Smooth muscle cell (in vitro differentiated cells): ENCODE results near the gene C19orf33. TPM values are rescaled to one million over a fixed set of nuclear protein-coding genes. Genes with fewer than 3 reads are reported as not detected.

ENCODE experiments used
- DNase-seq: peaks from one replicate; lab custom pipeline; 2025; ENCODE audit not compliant: unreplicated experiment; lab: John Stamatoyannopoulos, UW
- H2AFZ ChIP-seq: fragments of 200-600 bp; sonication (generic); 2 replicates; pipeline ENCODE4 v1.6.0; 2016; ENCODE audit warnings: antibody characterized with exemption, low read depth, mild to moderate bottlenecking
- H3F3A ChIP-seq: fragments of 200-600 bp; sonication (generic); 2 replicates; pipeline ENCODE4 v1.6.0; 2017; ENCODE audit warnings: antibody characterized with exemption, low read depth
- H3K27ac ChIP-seq: fragments of 200-600 bp; sonication (generic); 2 replicates; pipeline ENCODE4 v1.5.1; 2016; ENCODE audit warnings: low read depth, mild to moderate bottlenecking
- H3K27me3 ChIP-seq: fragments of 200-600 bp; sonication (generic); 2 replicates; pipeline ENCODE4 v1.6.1; 2016; ENCODE audit warnings: low read depth, mild to moderate bottlenecking
- H3K36me3 ChIP-seq: fragments of 200-600 bp; sonication (generic); 2 replicates; pipeline ENCODE4 v1.5.1; 2016; ENCODE audit warnings: low read depth
- H3K4me1 ChIP-seq: fragments of 200-600 bp; sonication (generic); 2 replicates; pipeline ENCODE4 v1.5.1; 2016; ENCODE audit warnings: low read depth
- H3K4me2 ChIP-seq: fragments of 200-600 bp; sonication (generic); 2 replicates; pipeline ENCODE4 v1.6.0; 2016; ENCODE audit warnings: mild to moderate bottlenecking
- H3K4me3 ChIP-seq: fragments of 200-600 bp; sonication (generic); 2 replicates; pipeline ENCODE4 v1.5.1; 2016; ENCODE audit warnings: mild to moderate bottlenecking
- H3K79me2 ChIP-seq: fragments of 200-600 bp; sonication (generic); 2 replicates; pipeline ENCODE4 v1.6.0; 2016; ENCODE audit warnings: low read depth, mild to moderate bottlenecking
- H3K9ac ChIP-seq: fragments of 200-600 bp; sonication (generic); 2 replicates; pipeline ENCODE4 v1.6.0; 2016; ENCODE audit warnings: low read depth
- H3K9me3 ChIP-seq: fragments of 200-600 bp; sonication (generic); replicated peaks from 2 replicates; pipeline ENCODE4 v1.5.1; 2016; ENCODE audit warnings: low read depth
- H4K20me1 ChIP-seq: fragments of 200-600 bp; sonication (generic); 2 replicates; pipeline ENCODE4 v1.6.0; 2016; ENCODE audit warnings: low read depth
- WGBS: methylation state at CpG from one replicate; pipeline ENCODE4 v1.1.7; 2016; ENCODE audit warnings: low lambda C conversion rate; 5-methylcytosine and 5-hydroxymethylcytosine counted together
- polyA plus RNA-seq: library from polyadenylated mRNA; unstranded; fragments of >200 nt; fragmentation: Nextera tagmentation; extraction: Ambion mirVana; gene quantifications from 2 replicates; pipeline ENCODE4 v1.2.1, GENCODE V29; 2016
- total RNA-seq: library from RNA; depleted of rRNA; stranded (reverse); fragments of >200 nt; gene quantifications from 2 replicates; pipeline ENCODE4 v1.2.3, GENCODE V29; 2014
- TF ChIP-seq, protein P1 (sequence below): fragments of 200-600 bp; sonication (generic); IDR thresholded peaks from 2 replicates; pipeline ENCODE4 v1.5.1; 2017; ENCODE audit warnings: borderline replicate concordance, mild to moderate bottlenecking, antibody characterized with exemption; ENCODE audit not compliant: insufficient read depth, poor library complexity, severe bottlenecking

Gene C19orf33
- total and polyA plus RNA-seq, 2 experiments from 2014 or later, result 22.1 to 136 TPM

GRCh38 chr19:38304866-38305429 is 897 bp downstream of the C19orf33 start:
- TF ChIP-seq, protein P1, sequence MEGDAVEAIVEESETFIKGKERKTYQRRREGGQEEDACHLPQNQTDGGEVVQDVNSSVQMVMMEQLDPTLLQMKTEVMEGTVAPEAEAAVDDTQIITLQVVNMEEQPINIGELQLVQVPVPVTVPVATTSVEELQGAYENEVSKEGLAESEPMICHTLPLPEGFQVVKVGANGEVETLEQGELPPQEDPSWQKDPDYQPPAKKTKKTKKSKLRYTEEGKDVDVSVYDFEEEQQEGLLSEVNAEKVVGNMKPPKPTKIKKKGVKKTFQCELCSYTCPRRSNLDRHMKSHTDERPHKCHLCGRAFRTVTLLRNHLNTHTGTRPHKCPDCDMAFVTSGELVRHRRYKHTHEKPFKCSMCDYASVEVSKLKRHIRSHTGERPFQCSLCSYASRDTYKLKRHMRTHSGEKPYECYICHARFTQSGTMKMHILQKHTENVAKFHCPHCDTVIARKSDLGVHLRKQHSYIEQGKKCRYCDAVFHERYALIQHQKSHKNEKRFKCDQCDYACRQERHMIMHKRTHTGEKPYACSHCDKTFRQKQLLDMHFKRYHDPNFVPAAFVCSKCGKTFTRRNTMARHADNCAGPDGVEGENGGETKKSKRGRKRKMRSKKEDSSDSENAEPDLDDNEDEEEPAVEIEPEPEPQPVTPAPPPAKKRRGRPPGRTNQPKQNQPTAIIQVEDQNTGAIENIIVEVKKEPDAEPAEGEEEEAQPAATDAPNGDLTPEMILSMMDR, result no peak
- Histone ChIP-seq H3K79me2 (no peaks in the 10 kb centered on the region), H3K27me3 (no peaks in the 10 kb centered on the region), H3K4me2 (peak overlapping the region; percentile 73), H3K9ac (peak overlapping the region; percentile 33), H3K4me1 (peaks cover 9% of the 10 kb centered on the region), H3K9me3 (no peaks in the 10 kb centered on the region), H3K36me3 (no peaks in the 10 kb centered on the region), H3K27ac (peak overlapping the region; percentile 65), H4K20me1 (no peaks in the 10 kb centered on the region), H2AFZ (no peak overlapping the region), H3F3A (peaks cover 2% of the 10 kb centered on the region), H3K4me3 (peak overlapping the region; percentile 45)
- DNase-seq, result no peak
- 21% methylated on average over 27 of the region's 29 CpGs for WGBS

GRCh38 chr19:38306236-38306635 is 2.2 kb downstream of the C19orf33 start:
- no peaks in the 10 kb centered on the region for H3K9me3 ChIP-seq
- H3K4me3 ChIP-seq, result no peak overlapping the region
- TF ChIP-seq, protein P1, result no peak
- WGBS, result 94% methylated on average over 3 of the region's 3 CpGs
- no peak overlapping the region for H3K27ac ChIP-seq
- H3F3A ChIP-seq, result no peaks in the 10 kb centered on the region
- H3K4me2 ChIP-seq, result no peak overlapping the region
- H4K20me1 ChIP-seq, result peaks cover 11% of the 10 kb centered on the region
- H3K9ac ChIP-seq, result no peak overlapping the region
- no peak for DNase-seq
- no peak overlapping the region for H2AFZ ChIP-seq
- H3K27me3 ChIP-seq, result no peaks in the 10 kb centered on the region
- H3K36me3 ChIP-seq, result no peaks in the 10 kb centered on the region
- peaks cover under 1% of the 10 kb centered on the region for H3K79me2 ChIP-seq
- peaks cover 9% of the 10 kb centered on the region for H3K4me1 ChIP-seq

- WGBS, result 98% methylated on average over 4 of the region's 4 CpGs
- Histone ChIP-seq H2AFZ (no peak overlapping the region), H3K27me3 (no peaks in the 10 kb centered on the region), H3K9ac (no peak overlapping the region), H3K4me3 (no peak overlapping the region), H3K4me2 (no peak overlapping the region), H3K36me3 (no peaks in the 10 kb centered on the region), H4K20me1 (peaks cover 19% of the 10 kb centered on the region), H3F3A (no peaks in the 10 kb centered on the region), H3K79me2 (peaks cover 5% of the 10 kb centered on the region), H3K9me3 (no peaks in the 10 kb centered on the region), H3K27ac (no peak overlapping the region), H3K4me1 (peaks cover 9% of the 10 kb centered on the region)
- DNase-seq, result no peak
- TF ChIP-seq, protein P1, result no peak
Observed at GRCh38 chr19:38307076-38307475, 3.0 kb downstream of the C19orf33 start.

GRCh38 chr19:38307597-38307996 is 3.5 kb downstream of the C19orf33 start:
- peaks cover 24% of the 10 kb centered on the region for H4K20me1 ChIP-seq
- no peaks in the 10 kb centered on the region for H3F3A ChIP-seq
- H3K27me3 ChIP-seq, result no peaks in the 10 kb centered on the region
- peaks cover 9% of the 10 kb centered on the region for H3K79me2 ChIP-seq
- no peak overlapping the region for H3K27ac ChIP-seq
- H3K9ac ChIP-seq, result no peak overlapping the region
- no peak overlapping the region for H3K4me3 ChIP-seq
- 91% methylated on average over 8 of the region's 8 CpGs for WGBS
- TF ChIP-seq, protein P1, result no peak
- H3K4me2 ChIP-seq, result no peak overlapping the region
- H3K36me3 ChIP-seq, result no peaks in the 10 kb centered on the region
- H3K4me1 ChIP-seq, result peaks cover 9% of the 10 kb centered on the region
- DNase-seq, result no peak
- H2AFZ ChIP-seq, result no peak overlapping the region
- H3K9me3 ChIP-seq, result no peaks in the 10 kb centered on the region
